ENCODE data around the gene SCG2.

The SCG2 gene

GRCh38 chr2:223643309-223643708, 41.1 kb upstream of the SCG2 start:
- DNase-seq (ENCODE audit: low spot score): no peak
- TF ChIP-seq CTCF (IDR thresholded peaks at IDR 0.05; ENCODE audit: extremely low read depth, insufficient read depth, missing control alignments): no peak
- in situ Hi-C loops (cut with MboI; ENCODE audit: low pct_unique_long_range_greater_than_20kb, low sequenced_read_pairs, unreplicated experiment): no loop called here

- DNase-seq (ENCODE audit: low spot score): no peak
- no peak for TF ChIP-seq CTCF (IDR thresholded peaks at IDR 0.05; ENCODE audit: extremely low read depth, insufficient read depth, missing control alignments)
- in situ Hi-C loops (cut with MboI; ENCODE audit: low pct_unique_long_range_greater_than_20kb, low sequenced_read_pairs, unreplicated experiment): no loop called here
These were observed 40.3 kb upstream of the SCG2 start for GRCh38 chr2:223642506-223642905.

DNA sequence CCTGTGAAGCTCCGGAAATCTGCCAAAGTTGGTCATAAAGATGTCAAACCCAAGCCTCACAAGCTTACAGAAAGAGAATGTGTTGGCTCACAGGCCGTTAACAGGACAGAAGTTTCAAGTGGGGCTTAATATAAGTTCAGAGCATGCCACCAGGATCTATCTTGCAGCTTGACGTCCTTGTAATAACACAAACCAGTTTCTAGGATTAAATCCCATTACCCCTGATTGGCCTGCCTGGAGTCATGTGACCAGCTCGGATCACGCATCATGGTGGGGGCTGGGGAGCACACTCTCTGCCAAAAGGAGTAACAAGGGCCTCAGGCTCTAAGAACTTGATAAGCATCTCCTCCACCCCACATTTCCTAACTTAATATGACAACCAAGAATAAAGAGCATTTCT, 38.9 kb upstream of the SCG2 start:
- TF ChIP-seq CTCF (IDR thresholded peaks at IDR 0.05; ENCODE audit: extremely low read depth, insufficient read depth, missing control alignments): no peak
- in situ Hi-C loops (cut with MboI; ENCODE audit: low pct_unique_long_range_greater_than_20kb, low sequenced_read_pairs, unreplicated experiment): no loop called here
- no peak for DNase-seq (ENCODE audit: low spot score)

GRCh38 chr2:223635080-223635479, 32.9 kb upstream of the SCG2 start:
- TF ChIP-seq CTCF (IDR thresholded peaks at IDR 0.05; ENCODE audit: extremely low read depth, insufficient read depth, missing control alignments): no peak
- no peak for DNase-seq (ENCODE audit: low spot score)
- in situ Hi-C loops (cut with MboI; ENCODE audit: low pct_unique_long_range_greater_than_20kb, low sequenced_read_pairs, unreplicated experiment): no loop called here

GRCh38 chr2:223634238-223634637, 32.1 kb upstream of the SCG2 start:
- DNase-seq (ENCODE audit: low spot score): no peak
- TF ChIP-seq CTCF (IDR thresholded peaks at IDR 0.05; ENCODE audit: extremely low read depth, insufficient read depth, missing control alignments): no peak
- in situ Hi-C loops (cut with MboI; ENCODE audit: low pct_unique_long_range_greater_than_20kb, low sequenced_read_pairs, unreplicated experiment): no loop called here

DNA sequence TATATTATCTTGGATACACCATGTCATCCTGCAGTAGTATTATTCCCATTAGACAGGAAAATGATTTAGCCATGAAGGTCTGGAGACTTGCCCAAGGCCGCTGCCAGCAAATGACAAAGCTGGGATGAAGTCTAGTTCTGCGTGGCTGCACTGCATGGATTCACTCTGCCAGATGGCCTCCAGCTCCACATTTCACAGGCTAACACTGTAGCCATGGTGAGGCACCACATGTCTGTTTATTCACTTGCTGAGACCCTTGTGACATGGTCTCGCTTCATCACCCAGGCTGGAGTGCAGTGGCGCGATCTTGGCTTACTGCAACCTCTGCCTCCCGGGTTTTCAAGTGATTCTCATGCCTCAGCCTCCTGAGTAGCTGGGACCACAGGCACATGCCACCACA, 31.5 kb upstream of the SCG2 start:
- no peak for DNase-seq (ENCODE audit: low spot score)
- in situ Hi-C loops (cut with MboI; ENCODE audit: low pct_unique_long_range_greater_than_20kb, low sequenced_read_pairs, unreplicated experiment): no loop called here
- no peak for TF ChIP-seq CTCF (IDR thresholded peaks at IDR 0.05; ENCODE audit: extremely low read depth, insufficient read depth, missing control alignments)

DNA sequence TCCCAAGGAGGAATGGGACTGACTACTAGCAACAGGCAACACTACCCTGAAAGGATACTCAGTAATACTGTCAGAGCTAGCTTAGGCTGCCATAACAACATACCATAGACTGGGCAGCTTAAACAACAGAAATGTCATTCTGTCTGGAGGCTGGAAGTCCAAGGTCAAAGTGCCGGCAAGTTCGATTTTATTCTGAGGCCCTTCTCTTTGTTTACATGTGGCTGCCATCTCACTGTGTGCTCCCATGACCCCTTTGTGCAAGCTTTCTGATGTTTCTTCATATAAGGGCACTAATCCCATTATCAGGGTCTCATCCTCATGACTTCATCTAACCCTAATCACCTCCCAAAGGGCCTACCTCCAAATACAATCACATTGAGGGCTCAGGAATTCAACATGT, 30.7 kb upstream of the SCG2 start:
- TF ChIP-seq CTCF (IDR thresholded peaks at IDR 0.05; ENCODE audit: extremely low read depth, insufficient read depth, missing control alignments): no peak
- no peak for DNase-seq (ENCODE audit: low spot score)
- in situ Hi-C loops (cut with MboI; ENCODE audit: low pct_unique_long_range_greater_than_20kb, low sequenced_read_pairs, unreplicated experiment): no loop called here

Data from GM13977 (cell line).